Measurements from ENCODE around the gene LMOD2.

The LMOD2 gene

GRCh38 chr7:123637878-123638277 lies 17.8 kb upstream of the LMOD2 start:
- ATAC-seq (ENCODE audit: low read depth), result no peak

GRCh38 chr7:123639631-123640030 lies 16.0 kb upstream of the LMOD2 start:
- TF ChIP-seq CTCF (IDR thresholded peaks at IDR 0.05; ENCODE audit: poor library complexity, severe bottlenecking), result no peak

More at GRCh38 chr7:123637878-123638277, 17.8 kb upstream of the LMOD2 start:
- H3K27me3 ChIP-seq (ENCODE audit: insufficient read depth, poor library complexity, severe bottlenecking), result no peaks in the 10 kb centered on the region
- H3K4me3 ChIP-seq (ENCODE audit: severe bottlenecking), result no peak overlapping the region
- no peak overlapping the region for H3K27ac ChIP-seq (ENCODE audit: poor library complexity, severe bottlenecking)
- H3K9me3 ChIP-seq (ENCODE audit: severe bottlenecking), result no peaks in the 10 kb centered on the region
- H3K4me1 ChIP-seq (ENCODE audit: insufficient read depth, poor library complexity, severe bottlenecking), result peaks cover 14% of the 10 kb centered on the region
- TF ChIP-seq CTCF (IDR thresholded peaks at IDR 0.05; ENCODE audit: poor library complexity, severe bottlenecking), result no peak
- no peak for DNase-seq (ENCODE audit: low spot score)
- H3K36me3 ChIP-seq (ENCODE audit: low read depth), result no peaks in the 10 kb centered on the region

GRCh38 chr7:123640583-123640982 lies 15.1 kb upstream of the LMOD2 start:
- Histone ChIP-seq H3K9me3 (ENCODE audit: severe bottlenecking) (no peaks in the 10 kb centered on the region), H3K27ac (ENCODE audit: poor library complexity, severe bottlenecking) (no peak overlapping the region), H3K4me3 (ENCODE audit: severe bottlenecking) (no peak overlapping the region), H3K4me1 (ENCODE audit: insufficient read depth, poor library complexity, severe bottlenecking) (peaks cover 11% of the 10 kb centered on the region), H3K27me3 (ENCODE audit: insufficient read depth, poor library complexity, severe bottlenecking) (no peaks in the 10 kb centered on the region), H3K36me3 (ENCODE audit: low read depth) (no peaks in the 10 kb centered on the region)
- ATAC-seq (ENCODE audit: low read depth), result no peak
- DNase-seq (ENCODE audit: low spot score), result no peak
- TF ChIP-seq CTCF (IDR thresholded peaks at IDR 0.05; ENCODE audit: poor library complexity, severe bottlenecking), result no peak

More at GRCh38 chr7:123639631-123640030, 16.0 kb upstream of the LMOD2 start:
- no peaks in the 10 kb centered on the region for H3K36me3 ChIP-seq (ENCODE audit: low read depth)
- no peak for ATAC-seq (ENCODE audit: low read depth)
- H3K9me3 ChIP-seq (ENCODE audit: severe bottlenecking), result no peaks in the 10 kb centered on the region
- H3K4me1 ChIP-seq (ENCODE audit: insufficient read depth, poor library complexity, severe bottlenecking), result peaks cover 11% of the 10 kb centered on the region
- no peak overlapping the region for H3K4me3 ChIP-seq (ENCODE audit: severe bottlenecking)
- no peak for DNase-seq (ENCODE audit: low spot score)
- H3K27ac ChIP-seq (ENCODE audit: poor library complexity, severe bottlenecking), result no peak overlapping the region
- no peaks in the 10 kb centered on the region for H3K27me3 ChIP-seq (ENCODE audit: insufficient read depth, poor library complexity, severe bottlenecking)

- TF ChIP-seq CTCF (IDR thresholded peaks at IDR 0.05; ENCODE audit: poor library complexity, severe bottlenecking), result no peak
- H3K27ac ChIP-seq (ENCODE audit: poor library complexity, severe bottlenecking), result no peak overlapping the region
- H3K36me3 ChIP-seq (ENCODE audit: low read depth), result no peaks in the 10 kb centered on the region
- H3K4me1 ChIP-seq (ENCODE audit: insufficient read depth, poor library complexity, severe bottlenecking), result peaks cover 13% of the 10 kb centered on the region
- no peak for ATAC-seq (ENCODE audit: low read depth)
- no peak for DNase-seq (ENCODE audit: low spot score)
- H3K27me3 ChIP-seq (ENCODE audit: insufficient read depth, poor library complexity, severe bottlenecking), result no peaks in the 10 kb centered on the region
- H3K4me3 ChIP-seq (ENCODE audit: severe bottlenecking), result no peak overlapping the region
- H3K9me3 ChIP-seq (ENCODE audit: severe bottlenecking), result no peaks in the 10 kb centered on the region
Observed at GRCh38 chr7:123641901-123642300, 13.8 kb upstream of the LMOD2 start.

- ATAC-seq (ENCODE audit: low read depth), result peak; percentile 83
- no peak for TF ChIP-seq CTCF (IDR thresholded peaks at IDR 0.05; ENCODE audit: poor library complexity, severe bottlenecking)
- no peak overlapping the region for H3K4me3 ChIP-seq (ENCODE audit: severe bottlenecking)
- peaks cover 18% of the 10 kb centered on the region for H3K4me1 ChIP-seq (ENCODE audit: insufficient read depth, poor library complexity, severe bottlenecking)
- no peaks in the 10 kb centered on the region for H3K9me3 ChIP-seq (ENCODE audit: severe bottlenecking)
- peak overlapping the region; percentile 17 for H3K27ac ChIP-seq (ENCODE audit: poor library complexity, severe bottlenecking)
- H3K36me3 ChIP-seq (ENCODE audit: low read depth), result no peaks in the 10 kb centered on the region
- DNase-seq (ENCODE audit: low spot score), result no peak
- no peaks in the 10 kb centered on the region for H3K27me3 ChIP-seq (ENCODE audit: insufficient read depth, poor library complexity, severe bottlenecking)
Observed at GRCh38 chr7:123643495-123644441, 11.9 kb upstream of the LMOD2 start.

Data from RWPE2 (cell line).